ENCODE data around the gene IPO11. TPM values are rescaled to one million over a fixed set of nuclear protein-coding genes. Genes with fewer than 3 reads are reported as not detected.

IPO11 gene
- total and polyA plus RNA-seq, 2 of the 13 experiments (the other 11 are each of a cell fraction or from before 2014, with no cell fraction given) = 13.9 to 24.4 TPM

- Histone ChIP-seq H4K20me1 (ENCODE audit: insufficient read depth, low read length) (no peaks in the 10 kb centered on the region), H3K4me1 (ENCODE audit: insufficient read depth, low read length) (no peaks in the 10 kb centered on the region), H3K4me3 (replicated peaks in 1 of 3; ENCODE audit: insufficient read depth in 1 of 3, low read depth in 2 of 3, low read length in 3 of 3) (no peak overlapping the region), H3K79me2 (ENCODE audit: insufficient read depth, low read length) (no peaks in the 10 kb centered on the region), H2AFZ (ENCODE audit: low read length) (no peak overlapping the region), H3K27ac (ENCODE audit: extremely low read length, insufficient read depth, low read length) (no peak overlapping the region), H3K36me3 (replicated peaks in 1 of 2; ENCODE audit: control insufficient read depth in 1 of 2, insufficient read depth in 2 of 2, low read length in 2 of 2) (peaks cover 4 to 36% of the 10 kb centered on the region in 2 experiments; a peak in 4 of 5 replicates), H3K4me2 (ENCODE audit: low read depth, low read length) (no peak overlapping the region), H3K27me3 (ENCODE audit: control insufficient read depth in 1 of 2, insufficient read depth in 2 of 2, low read length in 2 of 2) (no peaks in the 10 kb centered on the region), H3K9me3 (ENCODE audit: low read length) (no peaks in the 10 kb centered on the region), H3K9ac (ENCODE audit: insufficient read depth, low read depth, low read length) (no peak overlapping the region)
- CTCF ChIA-PET (ENCODE audit: low intra/inter-chr PET ratio, low total read pairs) = no interaction called here
- no peak for ATAC-seq
- DNase-seq (ENCODE audit: low spot score) = no peak
- POLR2A ChIA-PET = no interaction called here
- TF ChIP-seq ZNF496 (CRISPR knock-in tag; IDR thresholded peaks at IDR 0.05; ENCODE audit: insufficient replicate concordance) = no peak
- WGBS (ENCODE audit: low lambda C conversion rate) = 96% methylated on average over 1 of the region's 1 CpG
- in situ Hi-C loops (cut with HindIII; ENCODE audit: extremely low pct_ligation_motif_present, low pct_unique_long_range_greater_than_20kb) (no loop called here), intact Hi-C loops (cut with micrococcal nuclease; ENCODE audit: unreplicated experiment) (no loop called here)
- no TSS peak for BruUV-seq (replicated peaks)
- FAIRE-seq = no peak
Measured at GRCh38 chr5:62494772-62495171, 82.2 kb downstream of the IPO11 start.

- BruUV-seq (replicated peaks) = no TSS peak
- no peaks in the 10 kb centered on the region for H3K27me3 ChIP-seq (ENCODE audit: control insufficient read depth in 1 of 2, insufficient read depth in 2 of 2, low read length in 2 of 2)
- no peak overlapping the region for H3K27ac ChIP-seq (ENCODE audit: extremely low read length, insufficient read depth, low read length)
- no peak overlapping the region for H3K4me3 ChIP-seq (replicated peaks in 1 of 3; ENCODE audit: insufficient read depth in 1 of 3, low read depth in 2 of 3, low read length in 3 of 3)
- FAIRE-seq (no peak), ATAC-seq (no peak), DNase-seq (ENCODE audit: low spot score) (no peak)
- 96% methylated on average over 7 of the region's 7 CpGs for WGBS (ENCODE audit: low lambda C conversion rate)
- ChIA-PET CTCF (ENCODE audit: low intra/inter-chr PET ratio, low total read pairs) (no interaction called here), POLR2A (no interaction called here)
- in situ Hi-C loops (cut with HindIII; ENCODE audit: extremely low pct_ligation_motif_present, low pct_unique_long_range_greater_than_20kb) (no loop called here), intact Hi-C loops (cut with micrococcal nuclease; ENCODE audit: unreplicated experiment) (no loop called here)
- no peaks in the 10 kb centered on the region for H3K79me2 ChIP-seq (ENCODE audit: insufficient read depth, low read length)
- H4K20me1 ChIP-seq (ENCODE audit: insufficient read depth, low read length) = no peaks in the 10 kb centered on the region
- no peaks in the 10 kb centered on the region for H3K9me3 ChIP-seq (ENCODE audit: low read length)
- H3K4me2 ChIP-seq (ENCODE audit: low read depth, low read length) = no peak overlapping the region
- no peak overlapping the region for H3K9ac ChIP-seq (ENCODE audit: insufficient read depth, low read depth, low read length)
- H3K36me3 ChIP-seq (replicated peaks in 1 of 2; ENCODE audit: control insufficient read depth in 1 of 2, insufficient read depth in 2 of 2, low read length in 2 of 2) = peaks cover 4 to 37% of the 10 kb centered on the region in 2 experiments
- no peaks in the 10 kb centered on the region for H3K4me1 ChIP-seq (ENCODE audit: insufficient read depth, low read length)
- H2AFZ ChIP-seq (ENCODE audit: low read length) = no peak overlapping the region
- TF ChIP-seq DMAP1 (CRISPR knock-in tag; IDR thresholded peaks at IDR 0.05) (no peak), ZNF280D (CRISPR knock-in tag; IDR thresholded peaks at IDR 0.05) (no peak), RORA (CRISPR knock-in tag; IDR thresholded peaks at IDR 0.05) (no peak), GATAD1 (CRISPR knock-in tag; IDR thresholded peaks at IDR 0.05) (no peak), NFATC3 (CRISPR knock-in tag; IDR thresholded peaks at IDR 0.05) (no peak), TMF1 (CRISPR knock-in tag; IDR thresholded peaks at IDR 0.05; ENCODE audit: low read depth) (no peak), FOXP1 (IDR thresholded peaks at IDR 0.05) (no peak), FOXP1 (CRISPR knock-in tag; IDR thresholded peaks at IDR 0.05) (no peak), ZNF335 (CRISPR knock-in tag; IDR thresholded peaks at IDR 0.05) (no peak), ZNF549 (CRISPR knock-in tag; IDR thresholded peaks at IDR 0.05) (no peak), ZNF605 (CRISPR knock-in tag; IDR thresholded peaks at IDR 0.05) (no peak), BCL6 (CRISPR knock-in tag; IDR thresholded peaks at IDR 0.05) (no peak), TERF1 (CRISPR knock-in tag; IDR thresholded peaks at IDR 0.05) (no peak), ZBTB26 (CRISPR knock-in tag; IDR thresholded peaks at IDR 0.05; ENCODE audit: borderline replicate concordance) (no peak)
Measured at GRCh38 chr5:62496876-62497275, 84.3 kb downstream of the IPO11 start.

All from HepG2 (cell line).